Smooth muscle cell of the coronary artery (primary cell): ENCODE results near the gene ITSN2. TPM values are rescaled to one million over a fixed set of nuclear protein-coding genes. Genes with fewer than 3 reads are reported as not detected.

Experiments
- total RNA-seq: library from RNA; depleted of rRNA; stranded (reverse); fragments of >200 nt; gene quantifications from 2 replicates; pipeline ENCODE4 v1.2.3, GENCODE V29; 2014; ENCODE audit warnings: low replicate concordance

ITSN2 gene
- 19.8 and 23.6 TPM in 2 replicates for total RNA-seq

DNA sequence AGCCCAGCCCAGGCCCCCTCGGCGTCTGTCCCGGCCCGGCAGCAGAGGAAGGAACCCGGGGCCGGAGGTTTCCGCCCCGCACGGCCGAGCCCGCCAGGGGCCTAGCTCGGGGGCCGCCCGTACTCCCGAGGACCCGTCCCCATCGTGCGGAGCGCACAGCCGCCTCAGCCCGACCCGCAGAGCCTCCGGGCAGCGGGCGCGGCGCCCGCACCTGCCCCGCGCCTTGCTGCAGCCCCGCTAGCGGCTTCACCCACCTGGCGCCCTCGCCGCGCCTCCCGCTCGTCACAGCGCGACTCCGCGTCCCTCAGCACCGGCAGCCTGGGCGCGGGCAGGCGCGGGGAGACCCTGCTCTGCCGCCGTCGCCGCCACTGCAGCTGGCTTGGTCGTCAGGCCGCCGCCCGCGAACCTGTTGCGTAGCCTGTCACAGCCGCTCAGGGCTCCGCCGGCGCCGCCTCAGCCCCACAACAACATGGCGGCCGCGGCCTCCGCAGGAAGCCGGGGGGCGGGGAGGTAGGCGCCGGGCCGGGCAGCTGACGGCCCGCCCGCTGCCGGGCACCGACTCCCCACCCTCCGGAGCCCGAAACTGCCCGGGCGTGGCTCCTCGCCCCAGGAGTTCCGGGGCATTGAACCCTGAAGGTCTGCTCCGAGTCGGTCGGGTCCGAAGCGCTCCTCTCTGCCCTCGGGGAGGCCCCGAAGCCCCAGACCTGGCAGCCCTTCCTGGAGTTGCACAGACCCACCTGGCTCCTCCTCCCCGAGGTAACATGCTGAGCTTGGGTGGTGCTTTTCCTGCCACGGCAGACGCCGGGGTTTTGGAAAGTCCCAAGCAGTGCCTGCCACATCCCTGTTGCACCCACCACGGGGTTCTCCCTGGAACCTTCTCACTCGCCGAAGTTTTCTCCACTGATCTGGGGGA lies at the start of gene ITSN2:
ITSN2 (minus strand) TSS at position 487 of the 913 bp plus-strand sequence. CDS start 32,454 bp downstream, outside the sequence.

DNA sequence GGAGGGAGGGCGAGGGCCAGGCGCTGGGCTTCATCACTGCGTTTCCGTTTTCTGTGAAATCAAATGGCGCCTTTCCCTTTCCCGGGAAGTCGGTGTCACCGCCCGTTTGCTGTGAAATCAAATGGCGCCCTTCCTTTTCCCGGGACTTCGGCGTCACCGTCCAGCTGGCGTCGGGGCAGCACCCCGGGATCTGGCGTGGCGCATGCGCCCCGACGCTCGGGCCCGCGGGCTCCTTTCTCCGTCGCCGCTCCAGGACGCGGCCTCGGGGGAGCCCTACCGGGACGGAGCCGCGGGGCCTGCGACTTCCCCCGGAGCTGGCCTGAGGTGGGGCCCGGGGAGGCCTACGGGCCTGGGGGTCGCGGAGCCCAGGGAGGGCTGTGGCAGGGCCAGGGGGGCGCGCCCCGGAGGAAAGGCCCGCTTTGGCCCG lies 185.5 kb downstream of the ITSN2 start, which contains the start of gene FAM228A:
FAM228A (plus strand) TSS at position 203 of the 427 bp plus-strand sequence. CDS start 428 bp downstream, outside the sequence.

Other genes starting within 250 kb of the ITSN2 start
- gene PFN4, start 237.2 kb downstream of the ITSN2 start, total RNA-seq = 0.60 TPM in 1 of 2 replicates, not detected in the other
- 4.4 and 5.7 TPM in 2 replicates for gene FAM228B, start 237.1 kb downstream of the ITSN2 start, total RNA-seq
- 0.23 and 2.3 TPM in 2 replicates for gene FAM228A, start 185.5 kb downstream of the ITSN2 start, total RNA-seq
- gene NCOA1, start 130.7 kb upstream of the ITSN2 start, total RNA-seq = 6.9 TPM in 2 replicates